ENCODE measurements around the gene SMAD6.

Gene SMAD6

DNA sequence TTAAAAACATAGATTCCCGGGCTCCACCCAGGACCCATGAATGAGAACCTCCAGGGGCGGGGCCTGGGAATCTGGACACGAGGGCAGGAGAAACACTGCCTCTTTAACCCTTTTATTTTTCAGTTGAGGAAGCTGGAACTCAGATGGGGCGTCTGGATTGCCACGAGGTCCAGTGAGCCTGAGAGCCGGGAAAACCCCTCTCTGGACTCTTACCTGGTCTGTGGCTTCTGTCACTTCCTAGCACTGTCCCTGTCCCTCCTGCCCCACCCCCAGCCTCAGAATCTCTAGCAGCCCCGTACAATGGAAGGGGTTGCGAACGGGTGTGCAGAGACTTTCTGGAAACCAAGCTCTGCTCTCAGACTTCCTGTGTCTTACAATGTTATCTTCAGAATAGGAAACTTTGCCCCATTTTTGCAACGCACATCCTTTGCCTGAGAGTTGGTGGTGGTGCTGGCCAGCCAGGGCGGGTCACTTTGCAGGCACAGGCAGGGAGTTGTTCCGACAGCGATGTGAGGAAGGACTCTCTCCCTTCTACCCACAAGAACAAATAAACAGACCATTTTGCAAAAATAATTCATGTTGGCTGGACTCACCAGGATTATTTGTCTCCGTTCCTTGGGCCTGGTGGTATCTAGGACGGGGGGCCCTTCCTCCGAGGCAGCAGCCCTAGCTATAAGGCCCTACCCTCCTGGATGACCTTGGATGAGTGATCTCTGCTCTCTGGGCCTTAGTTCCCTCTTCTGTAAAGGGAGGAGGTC is 59.1 kb downstream of the SMAD6 start:
- no peak for DNase-seq

- no peak for DNase-seq
These were observed 59.9 kb downstream of the SMAD6 start for GRCh38 chr15:66761726-66762595.

DNA sequence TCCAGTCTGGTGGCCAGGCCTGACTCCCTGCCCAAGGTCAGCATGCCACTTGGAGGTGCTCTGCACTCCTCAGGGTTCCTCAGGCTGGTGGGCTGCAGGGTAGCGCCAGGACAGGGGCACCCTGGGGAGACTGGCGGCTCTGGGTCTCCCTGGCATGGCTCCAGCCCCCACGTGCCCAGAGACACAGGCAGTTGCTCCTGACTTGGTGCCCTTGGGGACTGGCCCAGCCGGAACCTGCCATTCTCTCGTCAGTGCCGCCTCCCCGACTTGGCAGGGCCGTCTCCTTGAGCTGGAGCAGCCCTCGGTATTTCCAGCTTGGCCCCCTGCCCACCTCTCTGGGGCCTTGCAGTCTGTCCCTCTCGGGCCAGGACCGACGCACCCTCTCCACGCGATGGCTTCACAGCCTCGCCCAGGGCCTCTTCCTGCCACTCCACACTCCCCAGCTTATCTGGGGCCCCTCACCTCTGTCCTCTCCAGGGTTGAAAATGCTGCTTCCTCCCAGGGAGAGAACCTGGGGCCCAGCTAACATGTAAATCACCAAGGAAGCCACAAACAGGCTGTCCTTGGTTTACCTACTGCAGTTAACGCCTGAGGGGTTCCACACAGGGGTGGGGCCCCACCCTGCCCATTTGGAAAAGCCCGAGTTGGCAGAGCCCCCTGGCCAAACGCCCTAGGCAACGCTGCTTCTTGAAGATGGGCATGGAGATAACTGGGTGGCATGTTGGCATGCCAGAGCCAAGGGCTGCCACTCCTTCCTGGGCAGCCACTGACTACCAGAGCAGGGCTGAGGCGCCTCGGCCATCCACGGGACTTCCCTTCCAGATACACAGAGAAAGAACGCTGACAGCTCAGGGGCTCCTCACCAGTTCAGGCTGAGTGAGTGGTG is 61.4 kb downstream of the SMAD6 start:
- DNase-seq = no peak

GRCh38 chr15:66764072-66764786 is 62.2 kb downstream of the SMAD6 start:
- no peak for DNase-seq

DNA sequence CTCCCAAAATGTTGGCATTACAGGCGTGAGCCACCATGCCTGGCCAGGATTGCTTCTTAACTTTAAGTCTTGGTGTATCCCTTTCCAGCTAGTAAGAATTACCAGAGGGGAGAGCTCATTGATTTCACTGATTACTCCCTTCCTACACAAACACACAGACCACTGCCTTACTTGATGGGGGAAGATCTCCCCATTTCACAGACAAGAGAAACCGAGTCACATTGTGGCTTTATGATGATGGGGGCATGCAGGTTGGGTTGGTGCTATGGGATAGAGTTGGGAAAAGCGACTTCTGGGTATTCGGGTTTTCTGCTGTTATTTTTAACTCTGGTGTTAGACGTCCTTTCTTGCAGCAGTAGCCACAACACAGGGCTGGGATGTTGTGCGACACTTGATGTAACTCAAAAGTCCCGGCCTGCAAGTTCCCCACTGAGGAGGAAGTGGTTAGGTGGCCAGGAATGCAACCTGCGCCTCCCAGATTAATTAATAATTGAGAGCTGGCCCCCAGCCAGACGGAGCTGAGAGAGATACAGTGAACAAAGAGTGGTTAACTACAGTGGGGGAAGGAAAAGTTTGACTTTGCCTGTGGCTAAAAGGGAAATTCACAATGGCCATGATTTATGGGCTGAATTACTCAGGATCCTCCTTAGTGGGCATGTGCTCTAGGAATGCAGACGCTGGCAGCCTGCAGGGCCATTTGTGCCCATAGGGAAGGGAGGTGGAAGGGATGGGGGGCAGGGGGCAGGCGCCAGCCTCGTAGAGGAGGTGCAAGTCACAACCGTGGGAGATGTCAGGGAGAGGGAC is 63.6 kb downstream of the SMAD6 start:
- no peak for DNase-seq

DNA sequence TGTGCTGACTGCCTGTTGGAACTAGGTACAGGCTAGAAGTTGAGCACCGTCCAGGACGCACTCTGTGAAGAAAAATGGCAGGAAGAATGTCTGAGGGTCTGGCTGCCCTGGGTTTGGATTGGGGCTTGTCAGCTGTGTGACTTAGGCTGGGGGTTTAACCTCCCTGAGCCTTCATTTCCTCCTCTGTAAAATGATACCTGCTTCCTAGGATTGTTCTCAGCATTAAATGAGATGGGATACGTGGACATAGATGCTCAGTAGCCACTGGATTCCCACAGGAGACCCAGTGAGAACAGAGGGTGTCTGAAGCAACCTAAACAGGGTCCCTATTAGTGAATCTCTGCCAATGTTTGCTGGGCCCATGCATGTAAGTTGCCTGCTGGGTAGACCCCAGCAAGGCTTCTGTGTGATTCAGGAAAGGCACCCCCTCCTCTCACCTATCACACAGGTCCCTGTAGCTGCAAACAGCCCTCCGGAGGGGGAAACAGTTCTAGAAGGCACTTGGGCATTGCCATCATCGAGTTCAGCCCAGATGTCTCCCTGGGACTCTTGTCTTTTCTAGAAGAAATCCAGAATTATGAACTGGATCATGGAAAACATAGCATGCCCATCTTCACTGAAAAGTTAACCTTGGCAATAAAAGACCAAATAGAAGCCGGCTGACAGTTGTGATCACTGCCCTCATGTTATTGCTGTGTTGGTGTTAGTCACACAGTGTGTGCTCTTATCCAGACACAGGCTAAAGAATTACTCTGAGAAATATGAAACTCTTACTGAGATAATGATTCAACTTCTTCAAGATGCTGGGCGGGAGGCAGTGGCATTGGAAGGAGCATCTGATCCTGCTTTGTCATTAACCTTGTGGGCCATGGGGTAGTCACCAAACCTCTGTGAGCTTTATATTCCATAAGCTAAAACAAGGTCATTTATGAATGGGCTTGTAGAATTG is 64.5 kb downstream of the SMAD6 start:
- DNase-seq = no peak

DNA sequence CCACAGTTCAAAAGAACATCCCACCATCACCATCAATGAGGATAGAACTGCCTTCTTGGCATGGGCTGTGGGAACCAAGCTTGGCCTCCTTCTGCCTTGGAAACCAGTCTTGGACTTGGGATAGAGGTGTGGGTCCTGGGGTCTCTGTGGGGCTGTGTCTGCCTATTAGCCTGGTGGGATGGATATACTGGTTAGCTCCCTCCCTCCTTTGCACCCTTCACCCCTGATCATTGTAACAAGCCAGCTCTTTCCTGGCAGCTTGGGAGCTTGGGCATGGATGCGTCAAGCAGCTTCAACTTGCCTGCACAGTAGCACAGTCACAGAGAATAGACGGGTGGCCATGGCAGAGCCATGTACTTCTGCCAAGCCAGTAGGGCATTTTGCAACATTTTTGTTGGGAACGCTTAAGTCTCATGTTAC is 65.2 kb downstream of the SMAD6 start:
- DNase-seq = no peak

GRCh38 chr15:66768987-66769386 is 67.0 kb downstream of the SMAD6 start:
- no peak for DNase-seq

DNA sequence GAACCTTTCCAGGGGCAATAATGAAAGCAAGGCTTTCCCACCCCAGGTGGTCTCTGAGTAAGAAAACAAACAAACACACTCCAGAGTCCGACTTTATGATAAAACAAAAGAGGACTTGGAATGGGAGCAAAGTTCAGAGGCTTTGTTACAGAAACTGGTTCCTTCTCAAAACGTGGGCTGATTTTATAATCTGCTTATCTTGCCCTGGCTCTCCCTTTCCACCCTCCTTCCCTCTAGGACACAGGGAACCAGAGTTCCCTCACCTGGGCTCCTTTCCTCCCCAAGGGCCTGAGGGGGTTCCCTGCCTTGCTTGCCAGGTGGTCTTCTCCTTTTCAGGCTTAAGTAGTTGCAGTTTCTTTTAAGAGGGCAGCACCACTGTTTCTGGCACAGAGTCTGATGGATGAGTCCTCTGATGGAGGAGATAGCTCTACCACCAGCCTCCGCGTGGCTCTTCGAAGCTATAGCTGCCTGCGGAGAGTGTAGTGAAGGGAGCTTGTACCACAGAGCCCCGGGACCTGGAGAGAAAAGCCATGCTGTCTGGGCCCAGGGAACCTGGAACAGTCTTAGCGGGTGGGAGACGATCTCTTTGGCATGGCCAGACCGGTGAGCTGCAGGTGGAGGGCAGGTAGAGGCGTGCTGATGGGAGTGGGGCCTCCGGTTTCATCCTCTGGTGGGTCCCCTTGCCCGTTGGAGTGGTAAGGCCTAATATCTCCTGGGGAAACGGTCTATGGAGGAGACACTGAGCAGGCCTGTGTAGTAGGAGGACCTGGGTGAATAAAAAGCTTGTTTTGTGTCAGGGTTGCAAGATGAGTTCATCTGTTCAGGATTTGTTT is 68.7 kb downstream of the SMAD6 start:
- DNase-seq = no peak

GRCh38 chr15:66771351-66771650 is 69.3 kb downstream of the SMAD6 start:
- DNase-seq = no peak

DNA sequence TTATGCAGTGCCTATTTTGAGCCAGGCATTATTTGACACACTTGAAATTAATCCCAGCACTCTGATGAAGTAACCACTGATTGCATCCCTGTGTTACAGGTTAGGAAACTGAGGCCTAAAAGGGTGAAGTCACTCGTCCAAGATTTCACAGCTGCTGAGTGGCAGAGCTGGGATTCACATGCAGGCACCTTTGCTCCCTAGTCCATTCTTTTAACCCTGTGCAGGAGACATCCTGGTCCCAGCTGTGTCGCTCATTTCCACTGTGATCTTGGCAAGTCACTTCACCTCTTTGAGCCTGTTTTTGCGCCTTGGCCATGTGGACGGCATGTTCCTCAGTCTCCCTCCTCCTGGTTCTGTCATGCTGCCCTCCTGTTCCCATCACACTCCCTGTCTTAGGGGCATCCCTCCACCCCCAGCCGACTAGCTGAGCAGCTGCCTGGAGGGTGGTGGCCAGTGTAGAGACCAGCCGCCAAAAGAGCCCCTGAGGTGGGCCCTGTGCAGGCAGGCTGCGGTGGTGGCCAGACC is 70.6 kb downstream of the SMAD6 start:
- DNase-seq = no peak

DNA sequence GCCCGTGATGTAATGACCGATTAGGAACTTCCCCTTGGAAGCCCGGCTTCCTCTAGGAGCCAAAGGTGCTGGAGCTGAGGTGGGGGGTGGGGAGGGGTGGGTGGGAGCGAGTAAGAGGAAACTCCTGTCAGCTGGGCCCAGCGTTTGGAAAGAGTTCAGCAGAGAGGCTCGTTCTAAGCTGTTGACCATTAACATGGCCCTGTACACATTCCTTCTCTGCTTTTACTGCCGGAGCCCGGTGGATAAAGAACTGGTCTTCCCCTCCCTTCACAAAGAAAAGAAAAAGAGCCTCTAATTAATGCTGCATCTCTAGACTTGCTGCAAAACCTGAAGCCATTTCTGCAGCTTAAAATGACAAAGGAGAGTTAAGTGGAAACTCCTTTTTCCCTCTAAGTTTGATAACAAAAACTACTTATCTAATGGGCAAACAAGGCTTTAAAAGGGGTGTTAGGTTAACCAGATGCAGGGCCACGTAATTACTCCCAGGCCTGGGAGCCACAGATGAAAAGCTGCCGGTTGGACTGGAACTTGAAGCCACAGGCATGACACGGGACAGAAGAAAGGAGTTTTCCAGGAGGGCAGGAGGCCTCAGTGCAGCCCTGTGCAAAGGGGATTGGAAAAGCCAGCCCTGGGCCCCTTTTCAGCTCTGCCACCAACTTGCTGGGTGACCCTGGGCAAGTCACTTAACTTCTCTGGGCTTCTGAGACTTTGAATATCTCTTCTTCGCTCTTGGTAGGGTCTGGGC is 71.3 kb downstream of the SMAD6 start:
- no peak for DNase-seq

DNA sequence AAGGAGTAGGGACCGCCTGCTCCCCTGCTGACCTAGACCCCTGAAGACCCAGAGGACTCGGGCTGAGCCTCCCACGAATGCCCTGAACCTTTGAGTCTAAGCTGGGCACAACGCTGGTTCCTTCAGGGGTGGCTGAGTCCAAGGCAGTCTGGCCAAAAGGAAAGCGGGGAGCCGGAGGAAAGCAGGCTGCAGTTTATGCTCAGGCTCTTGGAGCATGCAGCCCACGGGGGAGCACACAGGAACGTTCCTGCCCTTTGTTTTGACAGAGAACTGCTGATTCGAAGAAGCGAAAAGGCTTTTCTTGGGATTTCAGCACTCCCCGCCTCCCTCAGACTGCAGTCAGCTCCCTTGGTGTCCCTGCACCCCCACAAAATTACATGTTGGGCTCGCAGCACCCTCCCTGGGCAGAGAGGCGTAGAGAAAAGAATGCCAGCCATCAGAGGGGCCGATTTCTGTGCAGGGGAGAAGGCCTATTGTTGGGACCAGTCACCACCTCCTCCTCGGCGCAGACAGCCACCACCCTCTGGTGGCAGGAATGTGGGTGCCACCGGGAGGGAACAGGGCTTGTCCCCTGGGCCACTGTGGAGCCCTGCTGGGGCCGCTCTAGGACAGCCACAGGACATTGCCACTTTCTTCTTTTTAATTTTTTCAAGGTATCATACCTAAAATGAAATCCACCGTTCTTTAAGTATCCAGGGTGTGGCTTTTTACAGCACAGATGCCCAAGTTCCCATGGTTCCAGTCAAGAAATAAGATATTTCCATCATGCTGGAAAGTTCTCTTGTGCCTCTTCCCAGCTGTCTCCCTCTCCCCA is 72.2 kb downstream of the SMAD6 start:
- no peak for DNase-seq

GRCh38 chr15:66775127-66776105 is 73.4 kb downstream of the SMAD6 start:
- DNase-seq = no peak

DNA sequence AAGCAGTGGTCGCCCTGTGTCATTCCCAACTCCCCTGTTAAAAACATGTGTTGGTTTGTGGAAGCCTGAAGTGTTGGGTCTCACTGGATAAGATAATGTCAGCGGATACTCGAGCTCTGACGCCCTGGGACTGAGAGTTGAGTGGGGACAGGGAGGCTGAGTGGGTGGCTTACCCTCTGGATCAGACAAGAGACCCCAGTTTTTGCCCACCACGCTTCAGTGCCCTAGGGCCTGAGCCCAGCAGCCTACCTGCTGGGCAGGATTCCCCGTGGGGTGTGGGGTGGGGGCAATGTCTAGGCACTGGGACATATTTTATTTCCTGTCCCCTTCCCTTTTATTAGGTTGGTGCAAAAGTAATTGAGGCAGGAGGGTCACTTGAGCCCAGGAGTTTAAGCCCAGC is 75.0 kb downstream of the SMAD6 start:
- no peak for DNase-seq

- no peak for DNase-seq
These were observed 75.7 kb downstream of the SMAD6 start for GRCh38 chr15:66777596-66778313.
